K562 (cell line): ENCODE measurements around the gene HOXC12. TPM values are rescaled to one million over a fixed set of nuclear protein-coding genes. Genes with fewer than 3 reads are reported as not detected.

Experiments used
- BRCA1 ChIP-seq, 2 experiments: fragments of 450-650 bp in 1 of 2; sonication (generic) in 1 of 2; formaldehyde crosslinking in 1 of 2; IDR thresholded peaks; 2 replicates each; pipeline versions ENCODE4 v1.5.0 to v1.6.1; 2017 to 2020; ENCODE audit warnings: mild to moderate bottlenecking in 1 of 2, missing genetic modification reagents in 1 of 2
- BRF1 ChIP-seq: IDR thresholded peaks from 3 replicates; pipeline ENCODE4 v1.6.1; 2011; ENCODE audit warnings: borderline replicate concordance, mild to moderate bottlenecking; ENCODE audit not compliant: insufficient read length; ENCODE audit errors: extremely low read depth
- CLOCK ChIP-seq: fragments of 250-450 bp; sonication (Bioruptor Pico); IDR thresholded peaks from 2 replicates; pipeline ENCODE4 v1.4.0; 2020; ENCODE audit warnings: mild to moderate bottlenecking, moderate library complexity, borderline replicate concordance
- ETV1 ChIP-seq: fragments of 450-650 bp; conservative IDR thresholded peaks from 2 replicates; pipeline ENCODE4 v1.6.1; 2016; ENCODE audit warnings: missing genetic modification characterization, control low read depth, low read depth, missing compliant biosample characterization
- FOXK2 ChIP-seq, 2 experiments: fragments of 450-650 bp; IDR thresholded peaks in 1 of 2; conservative IDR thresholded peaks in 1 of 2; 2 replicates each; pipeline ENCODE4 v1.6.1; 2016; ENCODE audit warnings: low read depth in 2 of 2, mild to moderate bottlenecking in 1 of 2
- HBP1 ChIP-seq: fragments of 450-650 bp; formaldehyde crosslinking; IDR thresholded peaks from 2 replicates; pipeline ENCODE4 v1.4.0; 2022; ENCODE audit warnings: missing genetic modification characterization
- KDM1A ChIP-seq, 2 experiments: fragments of 450-650 bp; IDR thresholded peaks; 2 replicates each; pipeline ENCODE4 v1.6.1; 2016; ENCODE audit warnings: mild to moderate bottlenecking in 2 of 2
- MECOM ChIP-seq: fragments of 250-450 bp; sonication (Bioruptor Pico); IDR thresholded peaks from 2 replicates; pipeline ENCODE4 v1.8.0; 2022; ENCODE audit warnings: inconsistent platforms
- NFIC ChIP-seq: fragments of 450-650 bp; IDR thresholded peaks from 2 replicates; pipeline ENCODE4 v1.6.1; 2017; ENCODE audit warnings: mild to moderate bottlenecking, inconsistent platforms
- OTX1 ChIP-seq: fragments of 450-650 bp; formaldehyde crosslinking; IDR thresholded peaks from 2 replicates; pipeline ENCODE4 v1.4.0; 2022; ENCODE audit warnings: mild to moderate bottlenecking
- RERE ChIP-seq: sonication (generic); formaldehyde crosslinking; IDR thresholded peaks from 2 replicates; pipeline ENCODE4 v1.8.0; 2023; ENCODE audit warnings: missing genetic modification reagents, mild to moderate bottlenecking, borderline replicate concordance
- SIRT6 ChIP-seq: IDR thresholded peaks from one replicate; pipeline ENCODE4 v1.6.1; 2012; ENCODE audit warnings: low read depth, mild to moderate bottlenecking, control low read depth, inconsistent platforms, low read length, moderate library complexity
- TFAP4 ChIP-seq: sonication (generic); formaldehyde crosslinking; IDR thresholded peaks from 2 replicates; pipeline ENCODE4 v1.8.0; 2022; ENCODE audit warnings: missing genetic modification reagents, mild to moderate bottlenecking, moderate library complexity, borderline replicate concordance
- YY1 ChIP-seq, 3 experiments: IDR thresholded peaks; 2 replicates each; pipeline ENCODE4 v1.6.1; 2011; ENCODE audit warnings: low read length in 2 of 3, mild to moderate bottlenecking in 2 of 3, moderate library complexity in 2 of 3, borderline replicate concordance in 1 of 3, control low read depth in 1 of 3, low read depth in 1 of 3; ENCODE audit not compliant: insufficient read depth in 3 of 3, insufficient replicate concordance in 2 of 3, control insufficient read depth in 1 of 3, insufficient read length in 1 of 3; ENCODE audit errors: extremely low read depth in 1 of 3
- polyA plus RNA-seq, 8 experiments: library from polyadenylated mRNA; depleted of rRNA in 4 of 8; stranded (reverse) in 5 of 8; unstranded in 3 of 8; fragments of >200 nt; fragmentation: Nextera tagmentation in 2 of 8; fragmentation: Illumina TruSeq in 1 of 8; extraction: Ambion mirVana in 2 of 8; extraction: Trizol in 1 of 8; gene quantifications; 2 replicates each; pipeline versions ENCODE4 v1.2.1 to v1.2.3, GENCODE V29; 2011 to 2014; ENCODE audit warnings: inconsistent platforms in 1 of 8, missing spikeins in 1 of 8
- total RNA-seq, 7 experiments: library from RNA; depleted of rRNA in 6 of 7; stranded (reverse); fragments of >200 nt in 6 of 7; fragmentation: Illumina TruSeq in 2 of 7; extraction: Trizol in 2 of 7; gene quantifications; 2 replicates each; pipeline versions ENCODE4 v1.2.1 to v1.2.3, GENCODE V29; 2011 to 2021; ENCODE audit warnings: low replicate concordance in 1 of 7

The HOXC12 gene
- total and polyA plus RNA-seq, 9 of the 15 experiments (the other 6 are each of a cell fraction or from before 2014, with no cell fraction given), result 0.04 to 0.36 (median 0.11) TPM; not detected in 1

- no peak for TF ChIP-seq OTX1 (CRISPR knock-in tag)
- no peak for TF ChIP-seq FOXK2 (conservative IDR thresholded peaks at IDR 0.05 in 1 of 2, IDR thresholded peaks at IDR 0.05 in 1 of 2; ENCODE audit: low read depth in 2 of 2)
- 0 out of 2 replicates have a peak, but pooled peaks have one; percentile 23 for TF ChIP-seq ETV1 (tag)
- no peak for TF ChIP-seq KDM1A (IDR thresholded peaks at IDR 0.05)
- TF ChIP-seq TFAP4 (CRISPR knock-in tag), result peak; percentile 69; the same call in 1 of the 2 replicates
- TF ChIP-seq RERE, result no peak
- TF ChIP-seq MECOM (CRISPR knock-in tag), result no peak
- peak in 1 of 3 experiments; percentile 37 for TF ChIP-seq YY1 (IDR thresholded peaks at IDR 0.05; ENCODE audit: borderline replicate concordance in 1 of 3, control insufficient read depth in 1 of 3, extremely low read depth in 1 of 3, insufficient read depth in 3 of 3, insufficient read length in 1 of 3, insufficient replicate concordance in 2 of 3, low read depth in 1 of 3, low read length in 2 of 3)
- TF ChIP-seq NFIC, result no peak
- TF ChIP-seq BRF1, result no peak
- no peak for TF ChIP-seq HBP1 (CRISPR knock-in tag)
- no peak for TF ChIP-seq SIRT6
- TF ChIP-seq BRCA1 (IDR thresholded peaks at IDR 0.05), result no peak
- no peak for TF ChIP-seq BRCA1 (CRISPR knock-in tag; IDR thresholded peaks at IDR 0.05)
- TF ChIP-seq CLOCK (CRISPR knock-in tag), result no peak
Observed at GRCh38 chr12:53984901-53985691, 30.4 kb downstream of the HOXC12 start, which contains the start of gene HOXC10 (continued).
